Activated T-helper 9 cell treated with anti-CD3 and anti-CD28 coated beads, Interleukin-2, amount 50 U/mL, for 16 hours (primary cell): Measurements from ENCODE around the gene TNP2.

Source experiments
- DNase-seq: peaks from one replicate; pipeline ENCODE4 v3.0.0-alpha.2; 2020; ENCODE audit warnings: low read depth

The TNP2 gene

DNA sequence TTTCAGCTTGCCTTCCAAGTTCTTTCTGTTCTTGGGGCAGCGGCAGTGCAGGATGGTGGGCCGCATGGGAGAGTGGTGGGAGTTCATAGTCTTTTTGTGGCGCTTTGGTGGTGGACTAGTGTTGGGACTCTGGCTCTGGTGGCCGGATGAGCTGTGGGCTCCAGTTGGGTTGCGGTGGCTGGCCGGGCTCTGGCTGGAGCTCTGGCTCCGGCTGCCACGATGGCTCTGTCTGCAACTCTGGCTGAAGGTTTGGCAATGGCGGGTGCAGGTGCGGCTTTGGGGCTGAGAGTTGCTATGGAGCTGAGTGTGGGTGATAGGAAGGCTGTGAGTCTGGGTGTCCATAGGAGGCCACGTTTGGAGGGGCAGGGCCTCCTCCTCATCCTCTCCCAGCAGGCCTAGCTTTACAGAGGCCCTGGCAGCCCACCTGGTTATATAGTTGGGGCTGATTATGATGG is at the start of gene TNP2:
Gene TNP2 (minus strand): TSS at position 405 of the 455 bp plus-strand sequence. CDS start 63 bp downstream, at position 342.
- no peak for DNase-seq

DNA sequence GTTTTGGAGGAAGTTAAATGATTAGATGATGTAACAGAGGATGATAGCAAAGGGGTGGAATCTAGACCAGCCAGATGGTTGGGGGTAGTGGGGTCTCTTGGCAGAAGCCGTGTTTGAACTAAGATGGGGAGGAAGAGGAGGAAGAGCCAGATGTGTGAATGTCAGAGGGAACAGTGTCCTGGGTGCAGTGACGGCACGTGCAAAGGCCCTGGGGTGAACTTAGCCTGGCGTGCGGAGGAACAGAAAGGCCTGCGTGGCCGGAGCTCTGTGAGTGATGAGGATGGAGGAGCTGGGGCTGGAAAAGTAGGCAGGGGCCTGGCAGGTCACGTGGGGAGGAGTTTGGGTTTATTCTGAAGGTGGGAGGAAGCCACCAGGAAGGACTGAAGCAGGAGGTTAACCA is 49.7 kb upstream of the TNP2 start:
- DNase-seq = no peak

DNA sequence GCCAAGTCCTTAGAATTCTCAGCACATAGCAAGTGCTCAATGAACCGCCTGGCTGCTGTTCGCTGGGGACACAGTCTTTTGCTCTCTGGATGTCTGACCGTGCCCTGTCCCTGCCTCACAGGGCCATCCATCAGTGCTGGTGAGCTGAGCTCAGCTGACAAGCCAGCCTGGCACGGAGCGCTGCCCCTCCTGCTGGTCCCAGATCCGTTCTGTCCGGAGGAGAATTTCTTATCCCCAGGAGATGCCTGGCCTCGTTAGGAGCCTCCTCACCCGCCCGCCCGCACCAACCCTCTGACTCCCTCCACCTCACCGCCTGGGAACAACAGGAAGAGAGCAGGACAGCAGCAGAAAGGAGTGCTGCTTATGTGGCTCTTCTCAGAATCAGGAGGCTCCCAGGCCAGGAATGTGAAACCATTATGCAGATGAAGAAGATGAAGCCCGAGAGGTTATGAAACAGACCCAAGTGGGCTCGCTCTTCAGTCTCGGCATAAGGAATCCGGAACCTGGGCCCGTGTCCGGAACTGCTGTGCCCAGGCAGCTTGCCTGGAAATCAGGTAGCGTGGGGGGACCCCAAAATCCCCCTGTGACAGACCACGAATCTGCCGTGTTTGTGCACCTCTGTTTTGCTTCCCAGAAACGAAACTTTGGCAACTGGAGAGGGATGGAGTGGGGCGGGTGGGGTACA is 47.3 kb upstream of the TNP2 start:
- no peak for DNase-seq

DNA sequence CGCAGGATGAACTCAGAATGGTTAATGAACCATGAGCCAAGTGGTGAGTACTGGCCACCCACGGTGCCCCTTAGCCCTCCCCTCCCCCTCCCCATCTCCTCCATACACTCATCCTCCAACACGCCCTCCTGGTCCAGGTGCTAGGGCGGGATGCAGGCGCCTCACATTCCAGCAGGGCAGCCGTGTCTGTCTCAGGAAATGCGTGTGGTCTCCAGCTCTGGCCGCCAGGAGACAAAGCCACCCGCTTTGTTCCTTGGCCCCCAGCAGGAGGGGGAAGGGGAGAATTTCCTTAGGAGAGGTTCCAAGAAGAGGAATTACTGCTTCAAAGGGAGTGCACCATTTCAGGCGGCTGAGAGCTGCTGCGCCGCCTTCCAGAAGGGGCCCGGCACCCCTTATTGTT is 46.4 kb upstream of the TNP2 start:
- no peak for DNase-seq

DNA sequence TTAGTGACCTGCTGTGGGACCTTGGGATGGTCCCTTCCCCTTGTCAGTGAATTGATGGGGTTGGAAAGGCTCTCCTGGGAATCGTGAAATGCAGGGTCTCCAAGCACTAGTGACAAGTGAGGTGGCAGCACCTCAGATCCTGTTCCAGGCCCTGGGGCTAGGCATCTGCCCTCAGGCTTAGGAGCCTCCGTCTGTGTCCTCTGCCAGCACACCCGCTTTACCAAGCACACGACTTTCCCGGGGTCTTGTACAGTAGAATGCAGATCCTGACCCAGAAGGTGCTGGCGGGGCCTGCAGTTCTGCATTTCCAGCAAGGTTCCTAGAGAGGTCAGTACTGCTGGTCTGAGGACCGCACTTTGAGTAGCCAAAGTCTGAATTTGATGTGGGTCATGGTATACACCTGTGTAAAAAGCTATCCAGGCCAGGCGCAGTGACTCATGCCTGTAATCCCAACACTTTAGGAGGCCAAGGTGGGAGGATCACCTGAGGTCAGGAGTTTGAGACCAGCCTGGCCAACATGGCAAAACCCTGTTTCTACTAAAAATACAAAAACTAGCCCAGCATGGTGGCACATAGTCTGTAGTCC is 45.3 kb upstream of the TNP2 start:
- DNase-seq = no peak

DNA sequence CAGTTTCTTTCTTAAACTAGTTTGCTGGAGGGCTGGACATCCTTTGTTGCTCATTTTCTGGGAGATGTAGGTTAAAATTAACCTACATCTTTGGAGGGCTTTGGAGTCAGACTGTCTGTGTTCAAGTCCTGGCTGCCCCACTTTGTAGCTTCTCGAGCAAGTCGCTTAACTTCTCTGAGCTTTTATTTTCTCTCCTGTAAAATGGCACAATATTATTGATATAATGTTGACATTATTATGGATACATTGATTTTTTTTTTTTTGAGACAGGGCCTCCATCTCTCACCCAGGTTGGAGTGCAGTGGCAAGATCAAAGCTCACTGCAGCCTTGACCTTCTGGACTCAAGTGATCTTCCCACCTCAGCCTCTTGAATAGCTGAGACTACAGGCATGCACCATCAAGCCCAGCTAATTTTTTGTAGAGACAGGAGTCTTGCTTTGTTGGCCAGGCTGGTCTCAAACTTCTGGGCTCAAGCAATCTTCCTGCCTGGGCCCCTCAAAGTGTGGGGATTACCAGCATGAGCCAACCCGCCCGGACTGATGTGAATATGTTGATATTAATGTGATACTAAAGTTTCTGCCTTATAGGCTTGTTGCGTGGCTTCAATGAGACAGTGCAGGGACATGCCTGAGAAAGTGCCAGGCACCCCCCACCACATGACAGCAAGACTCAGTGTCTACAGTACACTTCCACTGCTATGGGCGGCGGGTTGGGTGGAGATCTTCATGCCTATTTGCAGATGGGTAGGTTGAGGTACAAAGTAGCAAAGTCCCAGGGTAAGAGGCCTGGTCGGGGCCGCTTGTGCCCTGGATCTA is 44.6 kb upstream of the TNP2 start:
- no peak for DNase-seq

DNA sequence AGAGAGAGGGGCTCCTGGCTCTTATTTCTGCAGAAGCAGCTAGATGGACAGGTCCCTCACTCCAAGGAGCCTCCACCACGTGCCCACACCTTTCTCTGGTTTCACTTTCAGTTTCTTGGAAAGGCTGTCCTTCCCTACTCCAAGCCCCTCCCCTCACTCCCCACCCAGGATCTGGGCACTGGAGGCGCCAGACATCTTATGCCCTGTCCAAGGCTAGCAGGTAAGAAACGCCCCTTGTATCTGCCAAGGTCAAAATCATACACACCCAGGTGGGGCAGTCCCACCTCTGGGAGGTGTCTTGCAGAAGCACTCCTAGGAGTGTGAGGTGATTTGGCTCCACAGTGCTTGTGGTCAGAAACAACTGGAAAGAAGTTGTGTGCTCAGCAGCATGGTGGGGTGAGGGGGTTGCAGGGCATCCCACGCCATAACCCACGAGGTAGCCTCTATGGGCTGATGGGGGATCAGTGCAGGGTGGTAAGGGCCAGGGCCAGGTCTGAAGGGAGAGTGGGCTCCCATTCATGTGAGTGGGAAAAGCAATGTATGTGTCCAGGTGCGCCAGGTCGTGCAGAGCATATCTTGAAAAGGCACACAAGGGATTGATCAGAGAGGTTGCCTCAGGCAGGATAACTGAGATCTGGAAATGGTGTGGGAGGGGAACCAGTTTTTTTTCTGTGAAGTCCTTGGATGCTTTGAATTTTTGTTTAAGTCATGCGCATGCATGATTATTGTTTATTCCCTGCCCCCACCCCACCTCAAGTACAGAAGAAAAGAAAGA is 43.8 kb upstream of the TNP2 start:
- DNase-seq = no peak

DNA sequence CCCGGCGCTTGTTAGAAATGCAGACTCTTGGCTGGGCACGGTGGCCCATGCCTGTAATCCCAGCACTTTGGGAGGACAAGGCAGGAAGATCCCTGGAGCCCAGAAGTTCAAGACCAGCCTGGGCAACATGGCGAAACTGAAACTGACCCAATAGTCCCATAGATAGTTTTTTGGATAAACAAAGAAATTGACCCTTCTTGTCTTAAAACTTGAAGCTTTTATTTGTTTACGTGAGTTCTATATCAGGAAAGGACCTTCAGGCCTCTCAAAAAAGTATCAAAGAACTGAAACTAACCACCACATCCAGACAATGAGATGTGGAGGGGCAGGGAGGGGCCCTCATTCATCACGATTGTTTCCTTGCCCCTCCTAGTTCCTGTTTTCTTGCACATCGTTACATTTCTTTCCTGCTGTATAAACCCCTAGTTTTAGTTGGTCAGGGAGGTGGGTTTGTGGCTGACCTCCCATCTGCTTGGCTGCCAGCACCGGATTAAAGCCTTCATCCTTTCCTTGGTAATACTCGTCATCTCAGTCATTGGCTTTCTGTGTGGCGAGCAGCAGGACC is 42.0 kb upstream of the TNP2 start:
- DNase-seq = no peak

DNA sequence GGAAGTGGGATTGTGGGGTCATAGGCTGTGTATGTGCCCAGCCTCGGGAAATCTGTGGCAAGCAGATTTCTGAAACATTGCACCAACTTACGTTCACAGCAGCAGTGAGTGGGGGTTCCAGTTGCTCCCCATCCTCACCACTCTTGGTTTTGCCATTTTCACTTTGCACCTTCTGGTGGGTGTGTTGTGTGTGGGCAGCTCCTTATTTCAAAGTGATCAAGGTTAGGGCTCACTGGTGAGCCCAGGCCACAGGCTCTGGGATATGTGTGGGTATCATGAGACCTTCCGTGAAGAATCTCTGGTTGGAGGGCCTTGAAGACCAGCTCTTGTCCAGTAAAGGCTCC is 41.5 kb upstream of the TNP2 start:
- DNase-seq = no peak

DNA sequence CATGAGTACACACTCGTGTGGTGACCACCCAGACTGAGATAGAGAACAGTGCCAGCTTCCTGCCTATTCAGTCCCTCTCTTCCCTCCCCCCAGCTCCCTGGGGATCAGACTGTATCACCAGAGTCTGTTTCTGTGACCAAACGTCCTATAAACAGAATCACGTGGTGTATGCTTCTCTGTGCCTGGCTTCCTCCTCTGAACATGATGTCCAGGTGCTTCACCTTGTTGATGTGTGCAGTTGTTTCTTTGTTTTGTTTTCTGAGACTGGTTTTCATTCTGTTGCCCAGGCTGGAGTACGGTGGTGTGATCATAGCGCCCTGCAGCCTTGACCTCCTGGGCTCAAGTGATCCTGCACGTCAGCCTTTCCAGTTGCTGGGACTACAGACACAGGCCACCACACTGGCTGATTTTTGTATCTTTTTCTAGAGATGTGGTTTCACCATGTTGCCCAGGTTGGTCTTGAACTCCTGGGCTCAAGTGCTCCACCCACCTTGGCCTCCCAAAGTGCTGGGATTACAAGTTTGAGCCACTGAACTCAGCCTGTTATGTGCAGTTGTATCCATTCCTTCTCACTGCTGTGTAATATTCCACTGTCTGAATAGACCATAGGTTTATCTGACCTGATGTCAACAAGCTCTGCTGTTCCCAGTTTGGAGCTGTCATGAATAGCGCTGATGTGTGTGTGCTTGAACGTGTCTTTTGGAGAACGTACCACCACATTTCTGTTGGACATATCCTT is 40.9 kb upstream of the TNP2 start:
- DNase-seq = no peak

DNA sequence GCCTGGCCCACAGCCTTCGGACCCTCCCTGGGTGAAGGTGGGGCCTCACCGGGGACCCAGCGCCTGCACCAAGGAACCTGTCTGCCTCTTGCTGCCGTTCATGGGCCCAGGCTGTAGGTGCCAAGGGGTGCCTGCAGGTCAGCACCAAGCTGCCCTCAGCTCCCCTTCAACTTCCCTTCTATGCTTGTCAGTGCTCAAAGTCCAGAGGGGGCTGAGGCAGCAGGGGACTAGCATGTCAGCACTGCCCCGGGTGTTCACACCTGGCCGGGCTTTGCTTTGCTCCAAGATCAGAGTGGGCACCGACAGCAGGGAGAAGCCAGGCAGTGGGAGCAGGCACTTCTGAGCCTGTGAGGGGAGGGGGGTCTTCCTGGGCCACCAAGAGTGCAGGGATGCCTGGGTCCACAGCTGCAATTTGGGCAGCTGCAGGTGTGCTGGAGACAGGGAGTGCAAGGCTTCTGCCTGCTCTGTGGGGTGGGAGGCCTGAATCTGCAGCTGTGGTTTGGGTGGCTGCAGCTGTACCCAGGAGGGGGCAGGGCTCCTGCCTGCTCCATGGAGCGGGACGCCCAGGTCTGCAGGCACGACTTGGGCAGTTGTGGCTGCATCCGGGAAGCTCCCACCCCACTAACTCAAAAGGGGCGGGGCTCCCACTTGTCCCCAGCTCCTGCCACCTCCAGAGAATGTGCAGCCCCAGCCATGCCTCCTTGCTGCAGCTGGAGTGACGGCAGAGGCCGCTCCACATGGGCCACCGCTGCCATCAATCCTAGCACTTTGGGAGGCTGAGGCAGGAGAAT is 39.6 kb upstream of the TNP2 start:
- DNase-seq = no peak

DNA sequence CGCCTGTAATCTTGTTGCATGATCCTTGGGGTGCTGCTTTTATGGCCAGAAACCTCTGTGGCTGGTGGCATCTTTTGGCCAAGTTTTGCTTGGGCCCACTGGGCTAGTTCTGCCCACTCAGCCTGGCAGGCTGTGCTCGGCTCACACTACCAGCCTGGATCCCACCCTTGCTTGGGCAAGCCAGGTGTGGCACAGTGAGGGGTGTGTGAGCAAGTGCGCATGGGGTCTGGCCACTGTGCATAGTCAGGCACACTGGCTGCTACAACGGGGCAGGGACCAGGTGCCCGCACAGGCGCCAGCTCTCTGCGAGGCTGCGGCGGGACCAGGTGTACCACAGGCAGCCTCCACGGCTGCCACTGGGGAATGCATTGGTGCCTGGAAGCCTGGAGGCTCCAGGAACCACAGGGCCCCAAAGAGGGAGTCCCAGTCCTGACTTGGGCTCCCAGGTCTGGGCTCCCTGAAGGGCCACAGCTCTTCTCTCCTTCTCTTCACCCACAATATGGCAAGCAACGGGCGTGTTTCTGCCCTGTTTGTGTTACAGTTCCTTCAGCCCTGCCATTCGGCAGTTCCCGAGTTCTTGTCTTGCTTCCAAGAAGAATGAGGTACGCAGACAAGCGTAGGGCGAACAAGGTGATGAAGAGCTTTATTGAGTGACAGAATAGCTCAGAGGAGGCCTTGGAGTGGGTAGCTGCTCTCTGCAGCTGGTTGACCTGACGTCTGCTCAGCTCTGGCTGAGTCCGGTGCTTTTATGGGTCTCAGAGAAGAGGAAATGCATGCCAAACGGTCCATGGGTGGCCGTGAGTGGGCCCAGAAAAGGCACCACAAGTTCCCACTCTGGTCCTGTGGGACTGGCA is 38.7 kb upstream of the TNP2 start:
- DNase-seq = no peak

DNA sequence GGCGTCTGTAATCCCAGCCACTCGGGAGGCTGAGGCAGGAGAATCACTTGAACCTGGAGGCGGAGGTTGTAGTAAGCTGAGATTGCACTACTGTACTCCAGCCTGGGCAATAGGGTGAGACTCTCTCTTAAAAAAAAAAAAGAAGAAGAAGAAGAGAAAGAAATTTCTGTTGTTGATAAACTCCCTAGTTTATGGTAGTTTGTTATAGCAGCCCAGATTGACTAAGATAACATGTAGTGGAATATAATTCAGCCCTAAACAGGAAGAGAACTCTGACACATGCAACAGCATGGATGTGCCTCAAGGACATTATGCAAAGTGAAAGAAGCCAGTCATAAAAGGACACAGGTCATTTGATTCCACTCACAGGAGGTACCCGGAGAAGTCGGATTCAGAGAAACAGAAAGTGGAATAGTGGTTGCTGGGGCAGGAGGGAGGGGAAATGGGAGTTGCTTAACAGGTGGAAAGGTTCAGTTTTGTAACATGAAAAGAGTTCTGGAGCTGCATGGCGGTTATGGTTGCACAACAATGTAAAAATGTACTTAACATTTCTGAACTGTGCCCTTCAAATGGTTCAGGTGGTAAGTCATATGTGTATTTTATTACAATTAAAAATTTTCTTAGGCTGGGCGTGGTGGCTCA is 38.0 kb upstream of the TNP2 start:
- no peak for DNase-seq

DNA sequence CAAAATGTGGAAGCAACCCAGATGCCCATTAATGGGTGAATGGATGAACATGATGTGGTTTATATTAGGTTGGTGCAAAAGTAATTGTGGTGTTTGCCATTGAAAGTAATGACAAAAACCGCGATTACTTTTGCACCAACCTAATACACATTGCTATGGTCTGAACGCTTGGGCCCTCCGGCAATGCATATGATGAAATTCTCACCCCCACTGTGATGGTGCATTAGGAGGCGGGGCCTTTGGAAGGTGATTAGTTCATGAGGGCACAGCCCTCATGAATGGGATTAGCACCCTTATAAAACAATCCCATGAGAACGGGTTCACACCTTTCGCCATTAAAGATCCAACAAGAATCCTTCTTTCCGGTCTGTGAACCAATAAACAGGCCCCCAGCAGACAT is 37.3 kb upstream of the TNP2 start:
- no peak for DNase-seq

DNA sequence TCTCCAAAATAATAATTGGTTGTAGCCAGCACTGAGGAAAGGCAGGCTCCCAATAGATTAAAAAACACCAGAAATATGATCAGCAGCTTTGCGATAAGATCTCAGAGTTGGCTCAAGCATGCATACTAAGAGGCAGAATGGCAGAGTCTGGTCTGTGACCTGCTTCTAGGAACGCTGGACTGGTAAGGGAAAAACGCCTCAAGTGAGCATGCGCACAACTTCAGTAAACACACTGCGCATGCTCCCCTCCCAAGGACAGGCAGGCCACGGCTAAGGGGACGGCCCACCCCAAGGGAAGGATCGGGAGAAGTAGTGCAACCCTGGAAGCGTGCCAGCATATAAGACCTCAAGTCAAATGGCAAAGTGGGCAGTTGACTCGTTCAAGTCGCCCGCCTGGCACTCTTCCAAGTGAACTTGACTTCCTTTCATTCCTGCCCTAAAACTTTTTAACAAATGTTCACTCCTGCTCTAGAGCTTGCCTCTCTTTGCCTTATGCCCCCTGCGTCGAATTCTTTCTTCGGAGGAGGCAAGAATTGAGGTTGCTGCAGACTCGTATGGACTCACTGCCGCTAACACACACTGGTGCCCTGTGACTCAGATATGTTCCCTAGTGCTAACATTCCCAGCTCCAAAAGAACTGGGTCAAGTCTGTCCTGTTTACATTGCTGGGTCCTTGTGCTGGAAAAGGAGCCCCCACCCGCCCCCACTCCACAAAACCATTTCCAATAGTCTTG is 34.4 kb upstream of the TNP2 start:
- no peak for DNase-seq

DNA sequence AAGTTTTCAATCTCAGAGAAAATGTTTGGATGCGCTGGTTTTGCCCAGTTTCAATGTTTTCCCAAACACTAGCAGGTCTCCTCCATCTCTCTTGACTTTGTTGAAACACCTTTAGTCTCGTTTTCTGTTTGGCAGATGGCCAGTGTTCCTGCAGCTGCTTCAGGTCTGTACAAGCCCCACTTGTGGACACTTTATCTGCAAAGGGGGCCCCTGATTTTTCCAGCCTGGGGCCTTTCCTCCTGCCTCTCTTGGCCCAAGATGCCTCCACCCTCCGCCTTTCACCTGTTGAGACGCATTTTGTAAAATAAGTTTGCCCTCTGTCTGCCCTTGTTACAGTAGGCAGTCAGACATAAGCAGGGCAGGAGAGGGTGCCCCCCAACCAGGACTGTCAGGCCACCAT is 33.9 kb upstream of the TNP2 start:
- DNase-seq = no peak

DNA sequence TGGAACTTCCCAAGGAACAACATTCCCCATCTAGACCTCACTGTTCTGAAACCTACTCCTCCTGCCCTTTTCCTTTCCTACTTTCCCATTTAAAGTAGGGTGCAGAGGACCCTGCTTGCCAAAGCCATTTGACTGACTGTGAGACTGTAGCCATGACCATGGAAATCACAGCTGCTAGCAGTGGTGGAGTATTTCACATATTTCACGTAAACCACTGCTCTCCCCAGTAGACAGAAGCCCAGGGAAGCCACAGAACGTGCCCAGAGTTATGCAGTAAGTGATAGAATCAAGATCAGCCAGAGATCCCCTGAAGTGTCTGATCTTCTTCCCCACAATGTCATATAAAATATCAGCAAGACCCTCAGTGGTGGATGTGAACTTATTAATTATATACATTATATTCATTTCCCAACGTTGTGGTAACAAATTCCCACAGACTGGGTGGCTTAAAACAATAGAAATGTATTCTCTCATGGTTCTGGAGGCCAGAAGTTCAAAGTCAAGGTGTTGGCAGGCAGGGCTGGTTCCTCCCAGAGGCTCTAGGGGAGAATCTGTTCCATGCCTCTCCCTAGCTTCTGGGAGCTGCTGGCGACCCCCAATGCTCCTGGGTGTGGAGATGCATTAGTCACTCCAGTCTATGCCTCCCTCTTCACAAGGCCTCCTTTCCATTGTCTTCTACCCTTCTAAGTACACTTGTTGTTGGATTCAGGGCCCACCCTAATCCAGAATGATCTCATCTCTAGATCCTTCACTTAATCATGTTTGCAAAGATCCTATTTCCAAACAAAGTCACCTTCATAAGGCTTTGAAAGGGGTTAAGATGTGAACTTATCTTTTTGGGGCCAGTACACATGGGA is 32.7 kb upstream of the TNP2 start:
- DNase-seq = no peak

DNA sequence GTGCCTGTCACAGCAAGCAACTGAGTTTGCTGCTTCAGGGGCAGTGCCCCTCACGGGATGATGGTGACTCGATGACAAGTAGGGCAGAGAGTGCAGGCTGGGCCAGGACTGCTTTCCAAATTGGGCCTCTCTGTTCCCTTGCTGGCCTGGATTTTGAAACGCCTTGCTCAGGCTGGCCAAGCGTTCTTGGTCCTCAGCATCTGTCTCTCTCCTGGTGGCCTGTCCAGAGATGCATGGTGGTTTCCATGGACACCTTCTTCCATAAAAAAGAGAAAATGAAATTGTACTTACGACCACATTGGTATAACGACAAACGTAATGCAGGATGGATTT is 31.4 kb upstream of the TNP2 start:
- no peak for DNase-seq
